H1 (cell line): ENCODE measurements around the gene LONP2. TPM values are rescaled to one million over a fixed set of nuclear protein-coding genes. Genes with fewer than 3 reads are reported as not detected.

Source experiments
- CTCF ChIA-PET: fragments of 300-600 bp; sonication (Branson Sonifier 250); formaldehyde crosslinking; loops from one replicate; lab custom pipeline; 2021; ENCODE audit not compliant: partially characterized antibody; lab: Charles Lee
- POLR2A ChIA-PET: fragments of 300-600 bp; sonication (Branson Sonifier 250); formaldehyde crosslinking; loops from one replicate; lab custom pipeline; 2021; ENCODE audit warnings: inconsistent platforms; ENCODE audit not compliant: partially characterized antibody; lab: Charles Lee
- DNase-seq, 2 experiments: peaks; one replicate each; pipeline versions ENCODE4 v3.0.0 to v3.0.0-alpha.2; 2010 to 2022; ENCODE audit warnings: low spot score in 2 of 2, low read depth in 1 of 2, mixed read lengths in 1 of 2
- FAIRE-seq: peaks from 2 replicates; lab custom pipeline; 2011; peaks lifted over from hg19 to GRCh38; lab: Jason Lieb, UNC
- H2AFZ ChIP-seq: 2 replicates; pipeline ENCODE4 v1.8.1; 2012; ENCODE audit warnings: low read length, inconsistent platforms
- H2AK5ac ChIP-seq: 2 replicates; pipeline ENCODE4 v1.6.1; 2013; ENCODE audit warnings: low read depth, low read length
- H2BK120ac ChIP-seq: replicated peaks from 2 replicates; pipeline ENCODE3; 2013; ENCODE audit warnings: low read depth, low read length, inconsistent platforms
- H2BK12ac ChIP-seq: 2 replicates; pipeline ENCODE4 v1.6.1; 2013; ENCODE audit warnings: low read depth, low read length
- H2BK15ac ChIP-seq: 2 replicates; pipeline ENCODE4 v1.6.1; 2013; ENCODE audit warnings: low read length
- H2BK20ac ChIP-seq: 2 replicates; pipeline ENCODE4 v1.6.1; 2013; ENCODE audit warnings: low read length
- H2BK5ac ChIP-seq: 2 replicates; pipeline ENCODE4 v1.6.1; 2013; ENCODE audit warnings: low read depth, low read length
- H3K14ac ChIP-seq: 2 replicates; pipeline ENCODE4 v1.6.1; 2013; ENCODE audit warnings: inconsistent platforms; ENCODE audit not compliant: insufficient read length
- H3K18ac ChIP-seq: 2 replicates; pipeline ENCODE4 v1.6.1; 2013; ENCODE audit warnings: low read length; ENCODE audit errors: extremely low read depth
- H3K23ac ChIP-seq: 2 replicates; pipeline ENCODE4 v1.6.1; 2013; ENCODE audit warnings: inconsistent platforms; ENCODE audit not compliant: insufficient read length
- H3K23me2 ChIP-seq: 2 replicates; pipeline ENCODE4 v1.6.1; 2013; ENCODE audit warnings: low read depth, low read length
- H3K27ac ChIP-seq: 2 replicates; pipeline ENCODE4 v1.6.1; 2011; ENCODE audit warnings: low read depth, low read length, inconsistent platforms
- H3K27me3 ChIP-seq, 4 experiments: replicated peaks in 1 of 4; 1 replicate in 1 of 4; 2 replicates in 3 of 4; pipeline versions ENCODE4 v1.6.1 to v1.8.1; 2011 to 2013; ENCODE audit warnings: low read length in 3 of 4, mild to moderate bottlenecking in 3 of 4, inconsistent platforms in 2 of 4, mixed read lengths in 2 of 4, moderate library complexity in 1 of 4; ENCODE audit not compliant: control insufficient read depth in 3 of 4, insufficient read depth in 3 of 4; ENCODE audit errors: extremely low read depth in 1 of 4
- H3K36me3 ChIP-seq, 4 experiments: 2 replicates each; pipeline versions ENCODE4 v1.6.1 to v1.8.1; 2011 to 2013; ENCODE audit warnings: mild to moderate bottlenecking in 4 of 4, low read length in 3 of 4, moderate library complexity in 2 of 4, control low read depth in 1 of 4, inconsistent platforms in 1 of 4; ENCODE audit not compliant: insufficient read depth in 4 of 4, control insufficient read depth in 2 of 4
- H3K4ac ChIP-seq: replicated peaks from 2 replicates; pipeline ENCODE3; 2013; ENCODE audit warnings: low read length, low read depth, mixed read lengths, inconsistent platforms; ENCODE audit not compliant: insufficient read length
- H3K4me1 ChIP-seq, 4 experiments: replicated peaks in 1 of 4; 1 replicate in 1 of 4; 2 replicates in 3 of 4; pipeline versions ENCODE4 v1.6.1 to v1.8.1; 2011 to 2013; ENCODE audit warnings: low read length in 3 of 4, inconsistent platforms in 2 of 4, mixed read lengths in 1 of 4; ENCODE audit not compliant: insufficient read depth in 4 of 4, control insufficient read depth in 3 of 4
- H3K4me2 ChIP-seq, 2 experiments: 2 replicates each; pipeline versions ENCODE4 v1.6.1 to v1.8.1; 2011 to 2013; ENCODE audit warnings: low read depth in 2 of 2, low read length in 2 of 2, control low read depth in 1 of 2, inconsistent platforms in 1 of 2, mild to moderate bottlenecking in 1 of 2; ENCODE audit not compliant: insufficient read depth in 1 of 2
- H3K4me3 ChIP-seq, 4 experiments: fragments of 200-600, 300-600 bp in 1 of 4; sonication (generic), shearing (Covaris generic), sonication (Bioruptor Twin) in 1 of 4; 2 replicates each; pipeline versions ENCODE4 v1.5.1 to v1.8.1; 2011 to 2016; ENCODE audit warnings: low read length in 4 of 4, low read depth in 3 of 4, control low read depth in 2 of 4, inconsistent platforms in 2 of 4, mild to moderate bottlenecking in 2 of 4, mixed read lengths in 1 of 4, moderate library complexity in 1 of 4; ENCODE audit not compliant: insufficient read depth in 2 of 4; ENCODE audit errors: extremely low read depth in 1 of 4
- H3K56ac ChIP-seq: replicated peaks from 2 replicates; pipeline ENCODE3; 2013; ENCODE audit warnings: low read depth, mild to moderate bottlenecking, mixed read lengths, low read length, inconsistent platforms; ENCODE audit not compliant: insufficient read length
- H3K79me1 ChIP-seq: 2 replicates; pipeline ENCODE4 v1.6.1; 2013; ENCODE audit warnings: low read depth, low read length, control low read depth
- H3K79me2 ChIP-seq, 2 experiments: 2 replicates each; pipeline versions ENCODE4 v1.6.1 to v1.8.1; 2012 to 2013; ENCODE audit warnings: low read length in 2 of 2, mild to moderate bottlenecking in 2 of 2, inconsistent platforms in 1 of 2; ENCODE audit not compliant: insufficient read depth in 2 of 2, control insufficient read depth in 1 of 2
- H3K9ac ChIP-seq, 4 experiments: replicated peaks in 1 of 4; 1 replicate in 1 of 4; 2 replicates in 3 of 4; pipeline versions ENCODE4 v1.6.1 to v1.8.1; 2011 to 2013; ENCODE audit warnings: low read depth in 3 of 4, low read length in 3 of 4, control low read depth in 2 of 4, mild to moderate bottlenecking in 2 of 4, moderate library complexity in 2 of 4, inconsistent platforms in 1 of 4; ENCODE audit errors: extremely low read depth in 1 of 4
- H3K9me3 ChIP-seq, 2 experiments: 2 replicates each; pipeline versions ENCODE4 v1.6.1 to v1.8.1; 2012 to 2013; ENCODE audit warnings: mild to moderate bottlenecking in 2 of 2, moderate library complexity in 2 of 2, control low read depth in 1 of 2, inconsistent platforms in 1 of 2, low read depth in 1 of 2, low read length in 1 of 2, mixed read lengths in 1 of 2; ENCODE audit not compliant: insufficient read depth in 2 of 2
- H4K20me1 ChIP-seq, 2 experiments: replicated peaks in 1 of 2; 2 replicates each; pipeline versions ENCODE3 to v1.8.1; 2011 to 2013; ENCODE audit warnings: inconsistent platforms in 2 of 2, low read length in 2 of 2, mild to moderate bottlenecking in 1 of 2; ENCODE audit not compliant: insufficient read depth in 2 of 2, control insufficient read depth in 1 of 2
- H4K5ac ChIP-seq: 2 replicates; pipeline ENCODE4 v1.6.1; 2013; ENCODE audit warnings: low read length, low read depth, mixed read lengths, inconsistent platforms; ENCODE audit not compliant: insufficient read length
- H4K8ac ChIP-seq: 2 replicates; pipeline ENCODE4 v1.8.0; 2013; ENCODE audit warnings: mild to moderate bottlenecking, moderate library complexity, low read length, inconsistent platforms; ENCODE audit not compliant: insufficient read depth; ENCODE audit errors: extremely low read depth
- H4K91ac ChIP-seq: replicated peaks from 2 replicates; pipeline ENCODE3; 2013; ENCODE audit warnings: low read length, mixed read lengths, inconsistent platforms; ENCODE audit not compliant: insufficient read length
- BACH1 ChIP-seq: IDR thresholded peaks from 2 replicates; pipeline ENCODE4 v1.6.1; 2012; ENCODE audit warnings: low read length, improper control_type of control experiment
- EGR1 ChIP-seq: IDR thresholded peaks from 2 replicates; pipeline ENCODE4 v1.6.1; 2011; ENCODE audit warnings: low read depth, low read length, borderline replicate concordance
- KDM5A ChIP-seq: fragments of 200-600 bp; IDR thresholded peaks from 2 replicates; pipeline ENCODE4 v1.7.1; 2012; ENCODE audit warnings: mild to moderate bottlenecking, low read length, inconsistent platforms, mixed read lengths
- MAFK ChIP-seq: IDR thresholded peaks from 2 replicates; pipeline ENCODE4 v1.6.1; 2012; ENCODE audit warnings: low read depth, mild to moderate bottlenecking, improper control_type of control experiment, low read length
- PHF8 ChIP-seq: fragments of 200-600 bp; sonication (generic); conservative IDR thresholded peaks from 2 replicates; pipeline ENCODE4 v1.7.1; 2012; ENCODE audit warnings: low read depth, mild to moderate bottlenecking, inconsistent platforms, low read length, moderate library complexity
- POU5F1 ChIP-seq: IDR thresholded peaks from 2 replicates; pipeline ENCODE4 v1.6.1; 2011; ENCODE audit warnings: low read depth, mild to moderate bottlenecking, low read length, moderate library complexity
- RBBP5 ChIP-seq: IDR thresholded peaks from 2 replicates; pipeline ENCODE4 v1.7.1; 2012; ENCODE audit warnings: low read depth, mild to moderate bottlenecking, inconsistent platforms, low read length, moderate library complexity, borderline replicate concordance
- RFX5 ChIP-seq: IDR thresholded peaks from 2 replicates; pipeline ENCODE4 v1.6.1; 2011; ENCODE audit warnings: low read depth, low read length, improper control_type of control experiment, borderline replicate concordance
- SAP30 ChIP-seq: fragments of 300-600 bp; sonication (generic); IDR thresholded peaks from 2 replicates; pipeline ENCODE4 v1.7.1; 2012; ENCODE audit warnings: low read length, moderate library complexity, mild to moderate bottlenecking, inconsistent platforms; ENCODE audit not compliant: insufficient read depth, insufficient replicate concordance
- SIN3A ChIP-seq, 2 experiments: IDR thresholded peaks in 1 of 2; conservative IDR thresholded peaks in 1 of 2; 2 replicates each; pipeline ENCODE4 v1.6.1; 2011 to 2012; ENCODE audit warnings: low read length in 2 of 2, improper control_type of control experiment in 1 of 2, low read depth in 1 of 2, mild to moderate bottlenecking in 1 of 2
- TAF1 ChIP-seq: IDR thresholded peaks from 2 replicates; pipeline ENCODE4 v1.6.1; 2011; ENCODE audit warnings: mild to moderate bottlenecking, low read depth, low read length
- TAF7 ChIP-seq: optimal IDR thresholded peaks from 2 replicates; pipeline ENCODE3; 2011; ENCODE audit warnings: low read depth, mild to moderate bottlenecking, inconsistent platforms, low read length, moderate library complexity, borderline replicate concordance
- TBP ChIP-seq: IDR thresholded peaks from 2 replicates; pipeline ENCODE4 v1.6.1; 2011; ENCODE audit warnings: low read depth, low read length, improper control_type of control experiment
- TEAD4 ChIP-seq: IDR thresholded peaks from 2 replicates; pipeline ENCODE4 v1.6.1; 2012; ENCODE audit warnings: low read depth, low read length, inconsistent platforms, mixed read lengths
- WGBS, 2 experiments: shearing (Covaris generic) in 1 of 2; methylation state at CpG; one replicate each; pipeline versions ENCODE4 v1.1.6 to v1.1.7; 2013 to 2015; ENCODE audit warnings: low lambda C conversion rate in 2 of 2, mixed read lengths in 2 of 2, inconsistent platforms in 1 of 2, low coverage in 1 of 2, missing lambda C conversion rate in 1 of 2; ENCODE audit not compliant: insufficient replicate concordance in 2 of 2, insufficient coverage in 1 of 2, insufficient read length in 1 of 2; ENCODE audit errors: extremely low coverage in 1 of 2, missing lambda C conversion rate in 1 of 2; 5-methylcytosine and 5-hydroxymethylcytosine counted together
- polyA plus RNA-seq, 7 experiments: library from polyadenylated mRNA; depleted of rRNA in 3 of 7; stranded (reverse) in 5 of 7; unstranded in 2 of 7; fragments of >200 nt in 5 of 7; fragments of 200-250 nt in 2 of 7; gene quantifications; 1 replicate in 5 of 7; 2 replicates in 1 of 7; 4 replicates in 1 of 7; pipeline versions ENCODE4 v1.2.1 to v1.2.3, GENCODE V29; 2011 to 2013; ENCODE audit warnings: missing spikeins in 2 of 7, mixed read lengths in 2 of 7
- total RNA-seq: library from RNA; stranded (reverse); fragmentation: NEBNext Ultra II Directional; extraction: Animal tissue kit (Norgen Biotek cat#: 25700); gene quantifications from 2 replicates; pipeline ENCODE4 v1.2.1, GENCODE V29; 2021

Gene LONP2
- total and polyA plus RNA-seq, 2 of the 8 experiments (the other 6 are each of a cell fraction or from before 2014, with no cell fraction given) = 8.1 to 23.1 TPM

- no peak overlapping the region for H2AK5ac ChIP-seq
- no peak overlapping the region for H4K5ac ChIP-seq
- no peak overlapping the region for H2AFZ ChIP-seq
- no peaks in the 10 kb centered on the region for H3K9me3 ChIP-seq
- peaks cover 0 to 5% (median 2%) of the 10 kb centered on the region in 4 experiments; a peak in 3 of 8 replicates for H3K36me3 ChIP-seq
- no peak for FAIRE-seq
- H2BK120ac ChIP-seq = no peak overlapping the region
- H3K4me2 ChIP-seq = no peak overlapping the region
- no peak overlapping the region for H2BK20ac ChIP-seq
- H3K4me1 ChIP-seq = no peaks in the 10 kb centered on the region
- 86% methylated on average over 5 of the region's 5 CpGs; no CpG with 5 or more reads in 1 of the 2 experiments for WGBS, 2 experiments
- H3K4ac ChIP-seq = no peak overlapping the region
- H3K27me3 ChIP-seq = no peaks in the 10 kb centered on the region
- no peak overlapping the region for H2BK15ac ChIP-seq
- no peak overlapping the region for H2BK12ac ChIP-seq
- no peak overlapping the region for H4K91ac ChIP-seq
- H3K27ac ChIP-seq = no peak overlapping the region
- CTCF ChIA-PET = no interaction called here
- no peak overlapping the region for H3K56ac ChIP-seq
- no peak overlapping the region for H2BK5ac ChIP-seq
- H4K20me1 ChIP-seq = no peaks in the 10 kb centered on the region
- no peak overlapping the region for H3K14ac ChIP-seq
- no peaks in the 10 kb centered on the region for H3K23me2 ChIP-seq
- no peak overlapping the region for H3K4me3 ChIP-seq
- H3K18ac ChIP-seq = no peak overlapping the region
- no peak overlapping the region for H3K23ac ChIP-seq
- H3K79me2 ChIP-seq = no peaks in the 10 kb centered on the region
- H4K8ac ChIP-seq = no peak overlapping the region
- no peak for DNase-seq
- H3K9ac ChIP-seq = no peak overlapping the region
- POLR2A ChIA-PET = no interaction called here
- no peaks in the 10 kb centered on the region for H3K79me1 ChIP-seq
- TF ChIP-seq TAF1 (no peak), SIN3A (conservative IDR thresholded peaks at IDR 0.05 in 1 of 2, IDR thresholded peaks at IDR 0.05 in 1 of 2; ENCODE audit: low read depth in 1 of 2, low read length in 2 of 2) (no peak), TEAD4 (no peak), MAFK (no peak), RFX5 (no peak), POU5F1 (no peak), KDM5A (no peak), BACH1 (no peak), SAP30 (no peak), RBBP5 (no peak), TAF7 (no peak), PHF8 (no peak), TBP (no peak), EGR1 (no peak)
These were observed 27.6 kb downstream of the LONP2 start for GRCh38 chr16:48271728-48272127.
